Measurements from ENCODE around the gene HIVEP3. TPM values are rescaled to one million over a fixed set of nuclear protein-coding genes. Genes with fewer than 3 reads are reported as not detected.

HIVEP3 gene
- polyA plus RNA-seq, 1 of the 3 experiments (the other 2 are of a cell fraction), result 6.4 TPM

GRCh38 chr1:41504114-41505035 lies 414.3 kb downstream of the HIVEP3 start:
- peak overlapping the region; percentile 30 to 98; a peak in 3 of 4 replicates for H3K27ac ChIP-seq (ENCODE audit: low read depth in 2 of 2, low read length in 1 of 2)
- H4K20me1 ChIP-seq (ENCODE audit: insufficient read depth), result no peaks in the 10 kb centered on the region
- H3K79me2 ChIP-seq (ENCODE audit: insufficient read depth), result no peaks in the 10 kb centered on the region
- H3K4me2 ChIP-seq, result no peak overlapping the region
- ChIA-PET CTCF (interaction anchor here (1.0 to 3.5 kb wide), 3 partner anchors 11 to 12 kb away, joined by 5 to 18 read pairs (median 11); no protein-coding TSS in a partner anchor), POLR2A (no interaction called here)
- 76% methylated on average over 15 of the region's 15 CpGs for WGBS (ENCODE audit: low lambda C conversion rate)
- no peak for DNase-seq
- H3K9me3 ChIP-seq, result no peaks in the 10 kb centered on the region
- no peak overlapping the region for H3K9ac ChIP-seq
- peaks cover 7% of the 10 kb centered on the region for H3F3A ChIP-seq (replicated peaks; ENCODE audit: insufficient read depth)
- no peaks in the 10 kb centered on the region for H3K9me2 ChIP-seq
- no peaks in the 10 kb centered on the region for H3K27me3 ChIP-seq (ENCODE audit: insufficient read depth)
- no peaks in the 10 kb centered on the region for H3K36me3 ChIP-seq (replicated peaks in 1 of 2; ENCODE audit: control insufficient read depth in 1 of 2, insufficient read depth in 2 of 2, low read length in 1 of 2)
- TF ChIP-seq FOSL2 (IDR thresholded peaks at IDR 0.05; ENCODE audit: borderline replicate concordance, low read depth) (peak; percentile 22; the same call in 1 of the 2 replicates), TCF12 (IDR thresholded peaks at IDR 0.05) (peak; percentile 42; the same call in 1 of the 2 replicates), CHD2 (IDR thresholded peaks at IDR 0.05; ENCODE audit: low read length, partially characterized antibody) (peak; percentile 0), SMC3 (IDR thresholded peaks at IDR 0.05; ENCODE audit: low read depth, low read length) (no peak), NFIC (IDR thresholded peaks at IDR 0.05; ENCODE audit: borderline replicate concordance) (peak; percentile 81)
- H3K4me1 ChIP-seq (ENCODE audit: control insufficient read depth in 1 of 2, insufficient read depth in 2 of 2, low read depth in 1 of 2, low read length in 1 of 2), result peaks cover 9 to 84% of the 10 kb centered on the region in 2 experiments
- no peak overlapping the region for H2AFZ ChIP-seq (ENCODE audit: low read depth)
- no peak overlapping the region for H3K4me3 ChIP-seq (ENCODE audit: low read depth in 2 of 2, low read length in 1 of 2)

- ChIA-PET CTCF (interaction anchor here (0.8 to 3.5 kb wide), 5 partner anchors 11 to 70 kb away, joined by 3 to 18 read pairs (median 5); partner anchors contain the start of gene EDN2), POLR2A (no interaction called here)
- Histone ChIP-seq H3K9me2 (no peaks in the 10 kb centered on the region), H3K9ac (no peak overlapping the region), H2AFZ (ENCODE audit: low read depth) (no peak overlapping the region), H3K27me3 (ENCODE audit: insufficient read depth) (no peaks in the 10 kb centered on the region), H3K79me2 (ENCODE audit: insufficient read depth) (no peaks in the 10 kb centered on the region), H3K27ac (ENCODE audit: low read depth in 2 of 2, low read length in 1 of 2) (peak overlapping the region; percentile 30 to 98; a peak in 3 of 4 replicates), H3K9me3 (no peaks in the 10 kb centered on the region), H4K20me1 (ENCODE audit: insufficient read depth) (no peaks in the 10 kb centered on the region), H3K4me2 (no peak overlapping the region), H3K36me3 (replicated peaks in 1 of 2; ENCODE audit: control insufficient read depth in 1 of 2, insufficient read depth in 2 of 2, low read length in 1 of 2) (no peaks in the 10 kb centered on the region), H3K4me3 (ENCODE audit: low read depth in 2 of 2, low read length in 1 of 2) (no peak overlapping the region), H3K4me1 (ENCODE audit: control insufficient read depth in 1 of 2, insufficient read depth in 2 of 2, low read depth in 1 of 2, low read length in 1 of 2) (peaks cover 16 to 90% of the 10 kb centered on the region in 2 experiments), H3F3A (replicated peaks; ENCODE audit: insufficient read depth) (peaks cover 7% of the 10 kb centered on the region)
- DNase-seq, result peak; percentile 83
- WGBS (ENCODE audit: low lambda C conversion rate), result 55% methylated on average over 9 of the region's 11 CpGs
- TF ChIP-seq TAF1 (IDR thresholded peaks at IDR 0.05; ENCODE audit: borderline replicate concordance, low read depth, low read length), result no peak
- TF ChIP-seq JUND (IDR thresholded peaks at IDR 0.05), result no peak
- TF ChIP-seq EP300 (IDR thresholded peaks at IDR 0.05; ENCODE audit: borderline replicate concordance in 1 of 2, low read depth in 1 of 2, low read length in 1 of 2), result 0 out of 4 replicates have a peak, but pooled peaks of 1 of the 2 experiments have one; percentile 47
- no peak for TF ChIP-seq IRF3 (IDR thresholded peaks at IDR 0.05; ENCODE audit: low read depth, low read length)
- peak; percentile 51 for TF ChIP-seq USF2 (IDR thresholded peaks at IDR 0.05; ENCODE audit: borderline replicate concordance, low read depth, low read length)
- 0 out of 2 replicates have a peak, but pooled peaks have one; percentile 35 for TF ChIP-seq RCOR1 (IDR thresholded peaks at IDR 0.05; ENCODE audit: low read length)
- peak; percentile 79; the same call in 1 of the 2 replicates for TF ChIP-seq USF1 (IDR thresholded peaks at IDR 0.05; ENCODE audit: borderline replicate concordance, low read depth)
- TF ChIP-seq SIN3A (IDR thresholded peaks at IDR 0.05; ENCODE audit: borderline replicate concordance, low read depth, low read length), result no peak
- no peak for TF ChIP-seq REST (IDR thresholded peaks at IDR 0.05; ENCODE audit: low read depth, low read length)
- TF ChIP-seq TCF12 (IDR thresholded peaks at IDR 0.05), result no peak
- TF ChIP-seq POLR2AphosphoS5 (IDR thresholded peaks at IDR 0.05; ENCODE audit: low read depth, low read length), result no peak
- no peak for TF ChIP-seq EZH2phosphoT487 (IDR thresholded peaks at IDR 0.05; ENCODE audit: borderline replicate concordance, low read depth)
- no peak for TF ChIP-seq RFX5 (IDR thresholded peaks at IDR 0.05; ENCODE audit: low read length)
- no peak for TF ChIP-seq GABPA (IDR thresholded peaks at IDR 0.05; ENCODE audit: low read depth)
- TF ChIP-seq NRF1 (IDR thresholded peaks at IDR 0.05; ENCODE audit: low read depth, low read length), result no peak
Observed at GRCh38 chr1:41503538-41504113, 415.1 kb downstream of the HIVEP3 start.
